Duodenal mucosa (tissue), 2 donors: ENCODE results near the gene VASN.

Source experiments
- H3K27ac ChIP-seq: one replicate; pipeline ENCODE4 v1.7.0; 2013; ENCODE audit warnings: low read depth, low read length
- H3K27me3 ChIP-seq, 2 donors: one replicate each; pipeline ENCODE4 v1.7.0; 2013; ENCODE audit warnings: low read length in 2 of 2, control low read depth in 1 of 2; ENCODE audit not compliant: insufficient read depth in 2 of 2, control insufficient read depth in 1 of 2
- H3K36me3 ChIP-seq, 2 donors: one replicate each; pipeline ENCODE4 v1.7.0; 2013; ENCODE audit warnings: low read length in 2 of 2, control low read depth in 1 of 2; ENCODE audit not compliant: insufficient read depth in 2 of 2, control insufficient read depth in 1 of 2
- H3K4me1 ChIP-seq, 2 donors: one replicate each; pipeline ENCODE4 v1.7.0; 2013; ENCODE audit warnings: low read length in 2 of 2, control low read depth in 1 of 2; ENCODE audit not compliant: insufficient read depth in 2 of 2, control insufficient read depth in 1 of 2
- H3K4me3 ChIP-seq, 2 donors: one replicate each; pipeline ENCODE4 v1.7.0; 2013; ENCODE audit warnings: low read length in 2 of 2, low read depth in 1 of 2
- H3K9ac ChIP-seq, 2 donors: one replicate each; pipeline ENCODE4 v1.7.0; 2013; ENCODE audit warnings: low read length in 2 of 2, low read depth in 1 of 2
- H3K9me3 ChIP-seq, 2 donors: one replicate each; pipeline ENCODE4 v1.7.0; 2013; ENCODE audit warnings: low read length in 2 of 2, control low read depth in 1 of 2; ENCODE audit not compliant: control insufficient read depth in 1 of 2

The VASN gene

GRCh38 chr16:4354512-4355409 lies 16.9 kb upstream of the VASN start:
- Histone ChIP-seq H3K9ac (no peak overlapping the region), H3K4me1 (peaks cover 3 to 6% of the 10 kb centered on the region in 2 donors), H3K27me3 (no peaks in the 10 kb centered on the region), H3K9me3 (no peaks in the 10 kb centered on the region), H3K27ac (no peak overlapping the region), H3K4me3 (no peak overlapping the region), H3K36me3 (peaks cover 10 to 27% of the 10 kb centered on the region in 2 donors)

- H3K27ac ChIP-seq, result no peak overlapping the region
Measured at GRCh38 chr16:4356820-4357219, 14.8 kb upstream of the VASN start.

GRCh38 chr16:4358236-4358635 lies 13.4 kb upstream of the VASN start:
- Histone ChIP-seq H3K4me1 (no peaks in the 10 kb centered on the region), H3K27me3 (no peaks in the 10 kb centered on the region), H3K27ac (no peak overlapping the region), H3K9me3 (no peaks in the 10 kb centered on the region), H3K36me3 (peaks cover 23 to 55% of the 10 kb centered on the region in 2 donors), H3K4me3 (no peak overlapping the region), H3K9ac (no peak overlapping the region)

More at GRCh38 chr16:4356820-4357219, 14.8 kb upstream of the VASN start:
- H3K9ac ChIP-seq, result no peak overlapping the region
- no peaks in the 10 kb centered on the region for H3K27me3 ChIP-seq
- H3K4me3 ChIP-seq, result no peak overlapping the region
- H3K9me3 ChIP-seq, result no peaks in the 10 kb centered on the region
- H3K4me1 ChIP-seq, result no peaks in the 10 kb centered on the region
- H3K36me3 ChIP-seq, result peaks cover 16 to 45% of the 10 kb centered on the region in 2 donors

- peaks cover 23 to 57% of the 10 kb centered on the region in 2 donors for H3K36me3 ChIP-seq
- H3K27me3 ChIP-seq, result no peaks in the 10 kb centered on the region
- no peak overlapping the region for H3K9ac ChIP-seq
Measured at GRCh38 chr16:4358831-4359561, 12.7 kb upstream of the VASN start.

GRCh38 chr16:4359914-4360313 lies 11.7 kb upstream of the VASN start:
- Histone ChIP-seq H3K4me3 (no peak overlapping the region), H3K4me1 (no peaks in the 10 kb centered on the region), H3K27ac (no peak overlapping the region), H3K9ac (no peak overlapping the region), H3K36me3 (peaks cover 23 to 56% of the 10 kb centered on the region in 2 donors), H3K27me3 (no peaks in the 10 kb centered on the region), H3K9me3 (no peaks in the 10 kb centered on the region)

More at GRCh38 chr16:4358831-4359561, 12.7 kb upstream of the VASN start:
- H3K27ac ChIP-seq, result no peak overlapping the region
- no peaks in the 10 kb centered on the region for H3K9me3 ChIP-seq
- no peak overlapping the region for H3K4me3 ChIP-seq
- H3K4me1 ChIP-seq, result no peaks in the 10 kb centered on the region

- Histone ChIP-seq H3K27ac (no peak overlapping the region), H3K36me3 (peaks cover 23 to 57% of the 10 kb centered on the region in 2 donors), H3K4me1 (no peaks in the 10 kb centered on the region), H3K9ac (no peak overlapping the region), H3K27me3 (no peaks in the 10 kb centered on the region), H3K4me3 (no peak overlapping the region), H3K9me3 (no peaks in the 10 kb centered on the region)
Measured at GRCh38 chr16:4360538-4361021, 11.1 kb upstream of the VASN start.

- H3K36me3 ChIP-seq, result peaks cover 23 to 57% of the 10 kb centered on the region in 2 donors
- H3K4me1 ChIP-seq, result no peaks in the 10 kb centered on the region
- H3K9me3 ChIP-seq, result no peaks in the 10 kb centered on the region
- H3K4me3 ChIP-seq, result no peak overlapping the region
- H3K27ac ChIP-seq, result no peak overlapping the region
- H3K9ac ChIP-seq, result no peak overlapping the region
- H3K27me3 ChIP-seq, result no peaks in the 10 kb centered on the region
Measured at GRCh38 chr16:4361033-4361943, 10.4 kb upstream of the VASN start.

- H3K4me1 ChIP-seq, result no peaks in the 10 kb centered on the region
- H3K27me3 ChIP-seq, result no peaks in the 10 kb centered on the region
- H3K4me3 ChIP-seq, result no peak overlapping the region
- peaks cover 23 to 59% of the 10 kb centered on the region in 2 donors for H3K36me3 ChIP-seq
- no peaks in the 10 kb centered on the region for H3K9me3 ChIP-seq
- H3K9ac ChIP-seq, result no peak overlapping the region
- H3K27ac ChIP-seq, result no peak overlapping the region
Measured at GRCh38 chr16:4361944-4362311, 9.7 kb upstream of the VASN start.

GRCh38 chr16:4362476-4363135 lies 9.0 kb upstream of the VASN start:
- Histone ChIP-seq H3K27me3 (no peaks in the 10 kb centered on the region), H3K4me1 (no peaks in the 10 kb centered on the region), H3K9me3 (no peaks in the 10 kb centered on the region), H3K27ac (no peak overlapping the region), H3K36me3 (peaks cover 23 to 64% of the 10 kb centered on the region in 2 donors), H3K4me3 (no peak overlapping the region), H3K9ac (no peak overlapping the region)
